Measurements from ENCODE around the gene PLXNA2. TPM values are rescaled to one million over a fixed set of nuclear protein-coding genes. Genes with fewer than 3 reads are reported as not detected.

Gene PLXNA2
- total and polyA plus RNA-seq, 2 of the 8 experiments (the other 6 are each of a cell fraction or from before 2014, with no cell fraction given): 0.33 to 1.5 TPM

DNA sequence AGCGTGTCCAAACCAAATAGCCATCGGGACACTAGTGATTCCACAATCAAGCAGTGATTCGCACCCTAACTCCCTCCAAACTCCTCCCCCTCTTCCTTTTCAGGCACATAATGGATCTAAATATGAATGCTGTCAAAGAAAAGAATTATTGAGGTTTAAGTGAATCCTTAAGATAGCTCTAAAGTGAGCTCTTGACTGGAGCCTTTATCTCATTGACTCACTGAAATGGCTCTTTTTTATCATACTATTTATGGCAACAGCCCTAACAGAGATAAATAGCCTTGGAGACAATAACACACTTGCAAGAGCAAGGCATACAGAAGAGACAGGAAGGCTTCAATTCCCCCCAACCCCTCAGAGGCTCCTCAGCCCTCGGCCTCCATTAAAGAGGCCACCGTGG is 143.3 kb downstream of the PLXNA2 start:
- no peak for DNase-seq (ENCODE audit: low read depth in 1 of 2, low spot score in 2 of 2)
- H3K27ac ChIP-seq (ENCODE audit: low read depth, low read length): no peak overlapping the region
- no peak for TF ChIP-seq TAF1 (IDR thresholded peaks at IDR 0.05; ENCODE audit: low read depth, low read length)
- no peak for TF ChIP-seq SUZ12 (IDR thresholded peaks at IDR 0.05; ENCODE audit: low read length)
- TF ChIP-seq SIRT6 (IDR thresholded peaks at IDR 0.05; ENCODE audit: low read length): no peak
- no peak for TF ChIP-seq RBBP5 (IDR thresholded peaks at IDR 0.05; ENCODE audit: borderline replicate concordance, low read depth, low read length)
- no peak for TF ChIP-seq CREB1 (IDR thresholded peaks at IDR 0.05)
- TF ChIP-seq EGR1 (IDR thresholded peaks at IDR 0.05; ENCODE audit: borderline replicate concordance, low read depth, low read length): no peak
- TF ChIP-seq TCF12 (IDR thresholded peaks at IDR 0.05; ENCODE audit: low read depth, low read length): no peak
- TF ChIP-seq HDAC2 (IDR thresholded peaks at IDR 0.05; ENCODE audit: borderline replicate concordance in 1 of 2, low read depth in 2 of 2, low read length in 2 of 2): no peak
- TF ChIP-seq SP2 (IDR thresholded peaks at IDR 0.05; ENCODE audit: low read length): no peak
- no peak for TF ChIP-seq RFX5 (IDR thresholded peaks at IDR 0.05; ENCODE audit: borderline replicate concordance, low read depth, low read length)
- TF ChIP-seq MAFK (IDR thresholded peaks at IDR 0.05; ENCODE audit: low read depth, low read length): no peak

More for the DNA sequence above, 143.3 kb downstream of the PLXNA2 start:
- no peak overlapping the region for H3K56ac ChIP-seq (replicated peaks; ENCODE audit: insufficient read length, low read depth, low read length)
- H4K91ac ChIP-seq (replicated peaks; ENCODE audit: insufficient read length, low read length): no peak overlapping the region
- H3K9me3 ChIP-seq (ENCODE audit: insufficient read depth in 2 of 2, low read depth in 1 of 2, low read length in 1 of 2): no peaks in the 10 kb centered on the region
- no peak overlapping the region for H3K4me2 ChIP-seq (ENCODE audit: insufficient read depth in 1 of 2, low read depth in 2 of 2, low read length in 2 of 2)
- H4K8ac ChIP-seq (ENCODE audit: extremely low read depth, insufficient read depth, low read length): no peak overlapping the region
- no peak overlapping the region for H2BK15ac ChIP-seq (ENCODE audit: low read length)
- WGBS, 2 experiments (ENCODE audit: extremely low coverage in 1 of 2, insufficient coverage in 1 of 2, insufficient read length in 1 of 2, insufficient replicate concordance in 2 of 2, low coverage in 1 of 2, low lambda C conversion rate in 2 of 2, missing lambda C conversion rate in 1 of 2): 86% methylated on average over 5 of the region's 5 CpGs; no CpG with 5 or more reads in 1 of the 2 experiments
- no peaks in the 10 kb centered on the region for H3K79me2 ChIP-seq (ENCODE audit: control insufficient read depth in 1 of 2, insufficient read depth in 2 of 2, low read length in 2 of 2)
- H3K79me1 ChIP-seq (ENCODE audit: low read depth, low read length): no peaks in the 10 kb centered on the region
- no peak overlapping the region for H3K4me3 ChIP-seq (ENCODE audit: extremely low read depth in 1 of 4, insufficient read depth in 2 of 4, low read depth in 3 of 4, low read length in 4 of 4)
- no peaks in the 10 kb centered on the region for H3K27me3 ChIP-seq (replicated peaks in 1 of 4; ENCODE audit: control insufficient read depth in 3 of 4, extremely low read depth in 1 of 4, insufficient read depth in 3 of 4, low read length in 3 of 4)
- H3K9ac ChIP-seq (replicated peaks in 1 of 4; ENCODE audit: extremely low read depth in 1 of 4, low read depth in 3 of 4, low read length in 3 of 4): no peak overlapping the region
- no peak overlapping the region for H3K14ac ChIP-seq (ENCODE audit: insufficient read length)
- H3K4ac ChIP-seq (replicated peaks; ENCODE audit: insufficient read length, low read depth, low read length): no peak overlapping the region
- no peak overlapping the region for H2AK5ac ChIP-seq (ENCODE audit: low read depth, low read length)
- no peak overlapping the region for H3K23ac ChIP-seq (ENCODE audit: insufficient read length)
- H2BK12ac ChIP-seq (ENCODE audit: low read depth, low read length): no peak overlapping the region
- ChIA-PET CTCF (ENCODE audit: partially characterized antibody) (interaction anchor here (0.5 to 4.9 kb wide), 14 partner anchors 8 to 151 kb away, joined by 3 to 39 read pairs (median 4); no protein-coding TSS in a partner anchor), POLR2A (ENCODE audit: partially characterized antibody) (interaction anchor here (1.1 kb wide), 1 partner anchor 37 kb away, joined by 3 read pairs; no protein-coding TSS in a partner anchor)
- H2AFZ ChIP-seq (ENCODE audit: low read length): no peak overlapping the region
- H3K23me2 ChIP-seq (ENCODE audit: low read depth, low read length): no peaks in the 10 kb centered on the region
- H2BK5ac ChIP-seq (ENCODE audit: low read depth, low read length): no peak overlapping the region
- H3K4me1 ChIP-seq (replicated peaks in 1 of 4; ENCODE audit: control insufficient read depth in 3 of 4, insufficient read depth in 4 of 4, low read length in 3 of 4): peaks cover 0 to 13% (median 4%) of the 10 kb centered on the region in 4 experiments; a peak in 5 of 7 replicates
- no peak overlapping the region for H3K18ac ChIP-seq (ENCODE audit: extremely low read depth, low read length)
- H4K20me1 ChIP-seq (replicated peaks in 1 of 2; ENCODE audit: control insufficient read depth in 1 of 2, insufficient read depth in 2 of 2, low read length in 2 of 2): no peaks in the 10 kb centered on the region
- no peak for FAIRE-seq
- no peak overlapping the region for H4K5ac ChIP-seq (ENCODE audit: insufficient read length, low read depth, low read length)
- no peaks in the 10 kb centered on the region for H3K36me3 ChIP-seq (ENCODE audit: control insufficient read depth in 2 of 4, insufficient read depth in 4 of 4, low read length in 3 of 4)
- H2BK20ac ChIP-seq (ENCODE audit: low read length): no peak overlapping the region
- no peak overlapping the region for H2BK120ac ChIP-seq (replicated peaks; ENCODE audit: low read depth, low read length)
